22Rv1 (cell line): ENCODE data around the gene HTR7.

Source experiments
- ZFX ChIP-seq: fragments of 450-650 bp; IDR thresholded peaks from 2 replicates; pipeline ENCODE4 v1.6.1; 2017; ENCODE audit warnings: antibody characterized with exemption, borderline replicate concordance
- TF ChIP-seq, protein P1 (sequence below): fragments of 450-650 bp; IDR thresholded peaks from 2 replicates; pipeline ENCODE4 v1.5.1; 2017; ENCODE audit warnings: mild to moderate bottlenecking

DNA sequence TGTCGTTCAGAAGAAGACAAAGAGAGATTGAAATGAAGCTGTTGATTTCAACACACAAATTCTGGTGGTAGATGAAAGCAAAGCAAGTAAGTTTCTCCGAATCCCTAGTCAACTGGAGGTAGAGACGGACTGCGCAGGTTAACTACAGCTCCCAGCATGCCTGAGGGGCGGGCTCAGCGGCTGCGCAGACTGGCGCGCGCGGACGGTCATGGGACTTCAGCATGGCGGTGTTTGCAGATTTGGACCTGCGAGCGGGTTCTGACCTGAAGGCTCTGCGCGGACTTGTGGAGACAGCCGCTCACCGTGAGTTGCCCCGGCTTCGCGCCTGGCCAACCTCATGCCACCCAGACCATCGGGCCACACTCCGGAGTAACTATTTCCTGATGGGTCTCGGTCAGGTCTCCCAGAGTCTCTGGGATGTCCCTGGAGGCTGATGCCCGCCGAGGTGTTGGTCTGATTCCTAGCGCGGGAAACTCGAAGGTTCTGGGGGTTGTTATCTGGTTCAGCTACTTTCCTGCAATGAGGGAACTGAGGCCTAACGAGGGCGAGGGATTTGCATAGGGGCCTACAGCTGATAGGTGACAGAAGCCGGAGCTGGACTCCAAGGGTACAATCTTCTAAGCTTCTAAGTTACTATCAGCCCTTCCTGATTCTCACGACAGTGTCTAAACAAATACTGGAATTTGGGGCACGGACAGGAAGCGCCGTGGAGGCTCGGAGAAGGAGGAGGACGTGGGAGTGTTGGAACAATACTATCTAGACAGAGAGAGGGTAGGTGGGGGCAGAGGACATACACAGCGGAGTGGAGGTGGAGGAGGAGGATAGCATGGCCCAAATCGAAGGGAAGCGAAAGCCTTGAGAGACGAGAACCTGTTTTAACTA is 14.2 kb upstream of the HTR7 start, which contains the start of gene RPP30:
- TF ChIP-seq, protein P1, sequence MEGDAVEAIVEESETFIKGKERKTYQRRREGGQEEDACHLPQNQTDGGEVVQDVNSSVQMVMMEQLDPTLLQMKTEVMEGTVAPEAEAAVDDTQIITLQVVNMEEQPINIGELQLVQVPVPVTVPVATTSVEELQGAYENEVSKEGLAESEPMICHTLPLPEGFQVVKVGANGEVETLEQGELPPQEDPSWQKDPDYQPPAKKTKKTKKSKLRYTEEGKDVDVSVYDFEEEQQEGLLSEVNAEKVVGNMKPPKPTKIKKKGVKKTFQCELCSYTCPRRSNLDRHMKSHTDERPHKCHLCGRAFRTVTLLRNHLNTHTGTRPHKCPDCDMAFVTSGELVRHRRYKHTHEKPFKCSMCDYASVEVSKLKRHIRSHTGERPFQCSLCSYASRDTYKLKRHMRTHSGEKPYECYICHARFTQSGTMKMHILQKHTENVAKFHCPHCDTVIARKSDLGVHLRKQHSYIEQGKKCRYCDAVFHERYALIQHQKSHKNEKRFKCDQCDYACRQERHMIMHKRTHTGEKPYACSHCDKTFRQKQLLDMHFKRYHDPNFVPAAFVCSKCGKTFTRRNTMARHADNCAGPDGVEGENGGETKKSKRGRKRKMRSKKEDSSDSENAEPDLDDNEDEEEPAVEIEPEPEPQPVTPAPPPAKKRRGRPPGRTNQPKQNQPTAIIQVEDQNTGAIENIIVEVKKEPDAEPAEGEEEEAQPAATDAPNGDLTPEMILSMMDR = no peak
- TF ChIP-seq ZFX = no peak
